ENCODE data around the gene NOSIP.

The NOSIP gene

GRCh38 chr19:49513746-49514118 is 66.6 kb downstream of the NOSIP start:
- H3K27me3 ChIP-seq (ENCODE audit: insufficient read depth, low read length) = no peaks in the 10 kb centered on the region; the same call in 1 of the 2 replicates

GRCh38 chr19:49512970-49513745 is 67.2 kb downstream of the NOSIP start:
- Histone ChIP-seq H3K27me3 (ENCODE audit: insufficient read depth, low read length) (no peaks in the 10 kb centered on the region; the same call in 1 of the 2 replicates), H3K4me1 (ENCODE audit: insufficient read depth, low read length, severe bottlenecking) (peaks cover 12% of the 10 kb centered on the region), H3K9ac (ENCODE audit: low read length) (peak overlapping the region; percentile 70), H3K4me2 (ENCODE audit: low read length) (peak overlapping the region; percentile 77), H3K36me3 (ENCODE audit: insufficient read depth, low read length) (no peaks in the 10 kb centered on the region), H4K20me1 (ENCODE audit: insufficient read depth, low read length) (no peaks in the 10 kb centered on the region), H3K27ac (ENCODE audit: low read depth, low read length, poor library complexity, severe bottlenecking) (no peak overlapping the region), H3K9me3 (ENCODE audit: low read length) (no peaks in the 10 kb centered on the region), H3K9me2 (ENCODE audit: low read depth, low read length) (no peaks in the 10 kb centered on the region), H2AFZ (ENCODE audit: low read length) (no peak overlapping the region), H3F3A (ENCODE audit: insufficient read depth, low read length) (no peaks in the 10 kb centered on the region), H3K4me3 (ENCODE audit: low read depth, low read length, poor library complexity, severe bottlenecking) (peak overlapping the region; percentile 68), H3K79me2 (ENCODE audit: insufficient read depth, low read length) (no peaks in the 10 kb centered on the region)
- TF ChIP-seq, protein P1, sequence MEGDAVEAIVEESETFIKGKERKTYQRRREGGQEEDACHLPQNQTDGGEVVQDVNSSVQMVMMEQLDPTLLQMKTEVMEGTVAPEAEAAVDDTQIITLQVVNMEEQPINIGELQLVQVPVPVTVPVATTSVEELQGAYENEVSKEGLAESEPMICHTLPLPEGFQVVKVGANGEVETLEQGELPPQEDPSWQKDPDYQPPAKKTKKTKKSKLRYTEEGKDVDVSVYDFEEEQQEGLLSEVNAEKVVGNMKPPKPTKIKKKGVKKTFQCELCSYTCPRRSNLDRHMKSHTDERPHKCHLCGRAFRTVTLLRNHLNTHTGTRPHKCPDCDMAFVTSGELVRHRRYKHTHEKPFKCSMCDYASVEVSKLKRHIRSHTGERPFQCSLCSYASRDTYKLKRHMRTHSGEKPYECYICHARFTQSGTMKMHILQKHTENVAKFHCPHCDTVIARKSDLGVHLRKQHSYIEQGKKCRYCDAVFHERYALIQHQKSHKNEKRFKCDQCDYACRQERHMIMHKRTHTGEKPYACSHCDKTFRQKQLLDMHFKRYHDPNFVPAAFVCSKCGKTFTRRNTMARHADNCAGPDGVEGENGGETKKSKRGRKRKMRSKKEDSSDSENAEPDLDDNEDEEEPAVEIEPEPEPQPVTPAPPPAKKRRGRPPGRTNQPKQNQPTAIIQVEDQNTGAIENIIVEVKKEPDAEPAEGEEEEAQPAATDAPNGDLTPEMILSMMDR (IDR thresholded peaks at IDR 0.05; ENCODE audit: low read length) = no peak
- TF ChIP-seq EZH2 (IDR thresholded peaks at IDR 0.05; ENCODE audit: borderline replicate concordance, low read length) = no peak

More at GRCh38 chr19:49513746-49514118, 66.6 kb downstream of the NOSIP start:
- Histone ChIP-seq H3K9me2 (ENCODE audit: low read depth, low read length) (no peaks in the 10 kb centered on the region), H3K4me1 (ENCODE audit: insufficient read depth, low read length, severe bottlenecking) (peaks cover 12% of the 10 kb centered on the region), H3K9ac (ENCODE audit: low read length) (peak overlapping the region; percentile 70), H3F3A (ENCODE audit: insufficient read depth, low read length) (no peaks in the 10 kb centered on the region), H3K4me3 (ENCODE audit: low read depth, low read length, poor library complexity, severe bottlenecking) (peak overlapping the region; percentile 68), H3K27ac (ENCODE audit: low read depth, low read length, poor library complexity, severe bottlenecking) (no peak overlapping the region), H3K4me2 (ENCODE audit: low read length) (peak overlapping the region; percentile 77), H3K9me3 (ENCODE audit: low read length) (no peaks in the 10 kb centered on the region), H2AFZ (ENCODE audit: low read length) (no peak overlapping the region), H3K79me2 (ENCODE audit: insufficient read depth, low read length) (no peaks in the 10 kb centered on the region), H4K20me1 (ENCODE audit: insufficient read depth, low read length) (no peaks in the 10 kb centered on the region), H3K36me3 (ENCODE audit: insufficient read depth, low read length) (no peaks in the 10 kb centered on the region)
- TF ChIP-seq EZH2 (IDR thresholded peaks at IDR 0.05; ENCODE audit: borderline replicate concordance, low read length) = no peak
- TF ChIP-seq, protein P1 (IDR thresholded peaks at IDR 0.05; ENCODE audit: low read length) = no peak

DNA sequence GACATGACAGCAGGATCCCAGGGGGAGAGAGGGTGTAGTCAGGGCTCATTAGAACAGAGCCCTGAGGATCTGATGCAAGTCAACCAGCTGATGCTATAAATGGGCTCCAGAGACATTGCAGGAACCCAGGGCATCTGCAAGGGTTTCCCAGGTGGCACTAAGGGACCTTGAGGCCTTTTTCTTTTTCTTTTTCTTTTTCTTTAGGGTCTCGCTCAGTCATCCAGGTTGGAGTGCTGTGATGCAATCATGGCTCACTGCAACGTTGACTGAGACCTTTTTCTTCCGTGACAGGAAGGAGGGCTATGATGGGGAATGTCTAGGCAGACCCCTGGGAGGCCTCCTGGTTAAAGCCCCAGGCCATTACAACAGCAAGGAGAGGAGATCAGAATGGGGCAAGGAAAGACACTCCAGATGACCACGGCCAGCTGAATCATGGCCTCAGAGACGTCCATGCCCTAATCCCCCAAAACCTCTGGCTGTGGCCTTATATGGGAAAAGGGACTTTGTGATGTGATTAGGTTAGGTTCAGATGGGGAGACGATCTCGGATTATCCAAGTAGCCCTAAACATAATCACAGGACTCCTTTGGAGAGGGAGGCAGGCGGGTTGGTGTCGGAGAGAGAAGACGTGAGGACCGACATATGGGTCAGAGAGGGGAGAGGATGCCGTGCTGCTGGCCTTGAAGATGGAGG is 72.4 kb downstream of the NOSIP start:
- no peaks in the 10 kb centered on the region for H3K9me2 ChIP-seq (ENCODE audit: low read depth, low read length)
- no peaks in the 10 kb centered on the region for H3K79me2 ChIP-seq (ENCODE audit: insufficient read depth, low read length)
- no peaks in the 10 kb centered on the region for H3K9me3 ChIP-seq (ENCODE audit: low read length)
- no peak overlapping the region for H3K4me2 ChIP-seq (ENCODE audit: low read length)
- TF ChIP-seq EZH2 (IDR thresholded peaks at IDR 0.05; ENCODE audit: borderline replicate concordance, low read length) = no peak
- TF ChIP-seq, protein P1 (IDR thresholded peaks at IDR 0.05; ENCODE audit: low read length) = no peak
- no peaks in the 10 kb centered on the region for H3K27me3 ChIP-seq (ENCODE audit: insufficient read depth, low read length)
- no peak overlapping the region for H3K27ac ChIP-seq (ENCODE audit: low read depth, low read length, poor library complexity, severe bottlenecking)
- no peaks in the 10 kb centered on the region for H3K4me1 ChIP-seq (ENCODE audit: insufficient read depth, low read length, severe bottlenecking)
- H2AFZ ChIP-seq (ENCODE audit: low read length) = no peak overlapping the region
- no peak overlapping the region for H3K4me3 ChIP-seq (ENCODE audit: low read depth, low read length, poor library complexity, severe bottlenecking)
- H3K9ac ChIP-seq (ENCODE audit: low read length) = no peak overlapping the region
- H3K36me3 ChIP-seq (ENCODE audit: insufficient read depth, low read length) = no peaks in the 10 kb centered on the region
- H4K20me1 ChIP-seq (ENCODE audit: insufficient read depth, low read length) = no peaks in the 10 kb centered on the region
- no peaks in the 10 kb centered on the region for H3F3A ChIP-seq (ENCODE audit: insufficient read depth, low read length)

Measured in OCI-LY1 (cell line).